ENCODE results near the gene LRRC37A3.
"Not testable (repeated sequence)": the region's sequence is repeated elsewhere in the genome, so short reads cannot be mapped to it uniquely, and the experiment has no call there.

LRRC37A3 gene

GRCh38 chr17:64926430-64926829 lies 7.2 kb upstream of the LRRC37A3 start:
- DNase-seq (ENCODE audit: low read depth in 2 of 2): not testable (repeated sequence)

DNA sequence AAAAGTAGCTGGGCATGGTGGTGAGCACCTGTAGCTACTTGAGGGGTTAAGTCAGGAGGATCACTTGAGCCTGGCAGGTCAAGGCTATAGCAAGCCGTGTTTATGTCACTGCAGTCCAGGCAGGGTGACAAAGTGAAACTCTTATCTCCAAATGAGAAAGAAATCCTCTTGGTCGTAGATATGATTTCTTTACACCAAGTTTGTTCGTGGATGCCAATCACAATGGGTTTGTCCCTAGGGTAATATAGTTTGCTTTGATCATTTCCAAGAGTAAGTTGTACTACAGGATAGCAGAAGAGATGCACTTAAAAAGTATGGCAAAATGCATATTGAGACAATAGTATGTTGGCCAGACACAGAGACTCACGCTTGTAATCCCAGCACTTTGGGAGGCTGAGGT lies 6.0 kb upstream of the LRRC37A3 start:
- DNase-seq (ENCODE audit: low read depth in 2 of 2): not testable (repeated sequence)

DNA sequence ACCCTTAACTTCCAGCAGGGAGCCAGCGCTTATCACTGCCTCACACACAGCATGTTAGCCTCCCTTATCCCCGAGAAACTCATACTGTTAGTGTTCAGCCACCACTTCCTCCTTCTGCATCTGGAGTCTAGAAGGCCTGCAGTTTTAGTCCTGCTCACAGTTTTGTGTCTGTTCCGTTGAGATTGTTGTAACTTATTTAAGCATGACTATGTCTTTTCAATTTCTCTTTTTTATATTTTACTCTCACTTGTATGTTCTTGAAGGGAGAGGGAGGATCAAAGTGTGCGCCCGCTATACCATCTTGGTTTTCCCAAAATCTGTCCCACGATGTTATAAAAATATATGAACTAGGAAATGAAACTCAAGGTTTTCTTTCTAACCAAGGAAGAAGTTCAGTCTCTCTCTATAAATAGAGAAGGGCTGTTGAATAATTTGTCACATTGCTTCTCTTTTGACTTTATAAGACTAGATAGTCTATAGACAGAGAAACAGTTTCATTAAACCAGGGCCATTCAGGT lies 3.8 kb upstream of the LRRC37A3 start:
- DNase-seq (ENCODE audit: low read depth in 2 of 2): not testable (repeated sequence)

- DNase-seq (ENCODE audit: low read depth in 2 of 2): no peak
Observed at GRCh38 chr17:64920419-64921172, 1.3 kb upstream of the LRRC37A3 start.

DNA sequence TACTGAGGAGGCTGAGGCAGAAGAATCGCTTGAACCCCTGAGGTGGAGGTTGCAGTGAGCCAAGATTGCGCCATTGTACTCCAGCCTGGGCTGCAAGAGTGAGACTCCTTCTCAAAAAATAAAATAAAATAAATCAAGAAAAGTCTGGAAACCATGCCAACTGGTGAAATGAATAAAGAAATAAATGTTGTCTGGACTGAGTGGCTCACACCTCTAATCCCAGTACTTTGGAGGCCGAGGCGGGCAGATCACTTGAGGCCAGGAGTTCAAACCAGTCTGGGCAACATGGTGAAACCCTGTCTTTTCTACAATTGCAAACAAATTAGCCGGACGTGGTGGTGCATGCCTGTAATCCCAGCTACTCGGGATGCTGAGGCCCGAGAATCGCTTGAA lies 744 bp upstream of the LRRC37A3 start:
- no peak for DNase-seq (ENCODE audit: low read depth in 2 of 2)

GRCh38 chr17:64918842-64919288 lies 413 bp downstream of the LRRC37A3 start:
- peak; percentile 14 to 25 for DNase-seq (ENCODE audit: low read depth in 2 of 2)

DNA sequence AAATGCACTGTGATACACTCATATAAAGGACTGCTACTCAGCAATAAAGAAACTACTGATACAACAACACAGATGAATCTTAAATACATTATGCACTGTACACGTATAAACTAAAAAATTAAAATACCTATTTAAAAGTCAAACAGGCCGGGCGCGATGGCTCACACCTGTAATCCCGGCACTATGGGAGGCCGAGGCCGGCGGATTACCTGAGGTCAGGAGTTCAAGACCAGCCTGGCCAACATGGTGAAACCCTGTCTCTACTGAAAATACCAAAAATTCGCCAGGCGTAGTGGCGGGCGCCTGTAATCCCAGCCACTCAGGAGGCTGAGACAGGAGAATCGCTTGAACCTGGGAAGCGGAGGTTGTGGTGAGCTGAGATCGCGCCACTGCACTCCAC lies 1.7 kb downstream of the LRRC37A3 start:
- DNase-seq (ENCODE audit: low read depth in 2 of 2): not testable (repeated sequence)

- DNase-seq (ENCODE audit: low read depth in 2 of 2): not testable (repeated sequence)
Observed at GRCh38 chr17:64915244-64915643, 4.0 kb downstream of the LRRC37A3 start.

- not testable (repeated sequence) for DNase-seq (ENCODE audit: low read depth in 2 of 2)
Observed at GRCh38 chr17:64910191-64910514, 9.1 kb downstream of the LRRC37A3 start.

DNA sequence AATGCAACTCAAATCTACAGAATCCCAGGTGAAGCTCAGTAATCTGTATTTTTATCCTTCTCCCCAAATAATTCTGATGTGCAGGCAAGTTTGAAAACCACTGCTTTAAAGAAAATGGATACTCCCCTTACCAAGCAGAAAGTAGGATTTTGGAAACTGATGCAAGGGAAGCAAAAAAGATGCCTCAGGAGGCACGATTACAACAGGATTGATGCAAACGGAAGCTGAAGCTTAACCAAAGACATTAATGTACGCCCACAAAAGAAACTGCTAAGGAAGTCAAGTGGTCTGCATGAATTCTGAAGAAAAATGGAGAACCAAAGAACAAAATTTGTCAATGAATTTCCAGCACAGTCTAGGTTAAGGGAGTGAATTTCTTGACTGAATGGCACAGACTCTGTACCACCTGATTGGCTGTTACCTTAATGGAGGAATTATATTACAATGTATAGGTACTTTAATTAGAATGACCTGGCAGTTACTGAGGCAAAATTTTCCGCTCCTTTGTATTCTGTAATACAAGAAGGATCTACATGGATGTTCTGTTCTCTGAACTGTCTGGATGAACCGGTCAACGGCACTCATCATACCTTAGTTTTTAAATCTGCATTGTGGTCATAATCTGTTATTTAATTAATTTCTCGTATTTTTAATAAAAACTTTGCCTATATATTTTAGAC lies 9.6 kb downstream of the LRRC37A3 start:
- DNase-seq (ENCODE audit: low read depth in 2 of 2): not testable (repeated sequence)

DNA sequence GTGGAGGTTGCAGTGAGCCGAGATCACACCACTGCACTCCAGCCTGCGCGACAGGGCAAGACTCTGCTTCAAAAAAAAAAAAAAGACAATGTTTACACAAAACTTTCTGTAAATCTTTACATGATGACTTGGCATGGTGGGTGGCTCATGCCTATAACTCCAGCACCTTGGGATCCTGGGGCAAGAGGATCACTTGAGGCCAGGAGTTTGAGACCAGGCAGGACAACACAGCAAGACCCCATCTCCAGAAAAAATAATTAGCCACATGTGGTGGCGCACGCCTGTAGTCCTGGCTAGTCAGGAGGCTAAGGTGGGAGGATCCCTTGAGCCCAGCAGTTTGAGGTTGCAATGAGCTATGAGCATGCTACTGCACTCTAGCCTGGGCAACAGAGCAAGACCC lies 15.2 kb downstream of the LRRC37A3 start:
- not testable (repeated sequence) for DNase-seq (ENCODE audit: low read depth in 2 of 2)

DNA sequence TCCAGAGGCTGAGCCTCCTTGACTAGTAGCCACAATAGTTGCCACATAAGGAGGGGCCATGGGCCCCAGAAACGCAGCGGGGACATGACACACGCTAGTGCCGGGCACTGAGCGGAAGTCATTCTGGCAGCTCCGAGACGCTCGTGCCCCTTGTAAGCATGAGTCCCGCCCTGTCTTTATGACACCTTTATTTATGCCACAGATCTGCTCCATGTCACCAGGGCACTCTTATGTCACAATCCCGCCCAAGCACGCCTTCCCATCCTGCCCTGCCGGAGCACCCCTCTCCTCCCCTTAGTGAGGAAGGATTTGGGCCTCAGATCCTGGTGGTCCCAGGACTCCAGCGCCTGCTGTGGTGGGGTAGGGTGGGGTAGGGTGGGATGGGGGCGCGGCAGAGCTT lies 22.1 kb downstream of the LRRC37A3 start:
- not testable (repeated sequence) for DNase-seq (ENCODE audit: low read depth in 2 of 2)

DNA sequence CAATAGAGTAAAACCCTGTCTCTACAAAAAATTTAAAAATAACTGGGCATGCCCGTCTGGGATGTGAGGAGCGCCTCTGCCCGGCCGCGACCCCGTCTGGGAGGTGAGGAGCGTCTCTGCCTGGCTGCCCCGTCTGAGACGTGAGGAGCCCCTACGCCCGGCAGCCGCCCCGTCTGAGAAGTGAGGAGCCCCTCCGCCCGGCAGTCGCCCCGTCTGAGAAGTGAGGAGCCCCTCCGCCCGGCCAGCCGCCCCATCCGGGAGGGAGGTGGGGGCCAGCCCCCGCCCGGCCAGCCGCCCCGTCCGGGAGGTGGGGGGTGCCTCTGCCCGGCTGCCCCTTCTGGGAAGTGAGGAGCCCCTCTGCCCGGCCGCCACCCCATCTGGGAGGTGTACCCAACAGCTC lies 45.1 kb downstream of the LRRC37A3 start:
- not testable (repeated sequence) for DNase-seq (ENCODE audit: low read depth in 2 of 2)

DNA sequence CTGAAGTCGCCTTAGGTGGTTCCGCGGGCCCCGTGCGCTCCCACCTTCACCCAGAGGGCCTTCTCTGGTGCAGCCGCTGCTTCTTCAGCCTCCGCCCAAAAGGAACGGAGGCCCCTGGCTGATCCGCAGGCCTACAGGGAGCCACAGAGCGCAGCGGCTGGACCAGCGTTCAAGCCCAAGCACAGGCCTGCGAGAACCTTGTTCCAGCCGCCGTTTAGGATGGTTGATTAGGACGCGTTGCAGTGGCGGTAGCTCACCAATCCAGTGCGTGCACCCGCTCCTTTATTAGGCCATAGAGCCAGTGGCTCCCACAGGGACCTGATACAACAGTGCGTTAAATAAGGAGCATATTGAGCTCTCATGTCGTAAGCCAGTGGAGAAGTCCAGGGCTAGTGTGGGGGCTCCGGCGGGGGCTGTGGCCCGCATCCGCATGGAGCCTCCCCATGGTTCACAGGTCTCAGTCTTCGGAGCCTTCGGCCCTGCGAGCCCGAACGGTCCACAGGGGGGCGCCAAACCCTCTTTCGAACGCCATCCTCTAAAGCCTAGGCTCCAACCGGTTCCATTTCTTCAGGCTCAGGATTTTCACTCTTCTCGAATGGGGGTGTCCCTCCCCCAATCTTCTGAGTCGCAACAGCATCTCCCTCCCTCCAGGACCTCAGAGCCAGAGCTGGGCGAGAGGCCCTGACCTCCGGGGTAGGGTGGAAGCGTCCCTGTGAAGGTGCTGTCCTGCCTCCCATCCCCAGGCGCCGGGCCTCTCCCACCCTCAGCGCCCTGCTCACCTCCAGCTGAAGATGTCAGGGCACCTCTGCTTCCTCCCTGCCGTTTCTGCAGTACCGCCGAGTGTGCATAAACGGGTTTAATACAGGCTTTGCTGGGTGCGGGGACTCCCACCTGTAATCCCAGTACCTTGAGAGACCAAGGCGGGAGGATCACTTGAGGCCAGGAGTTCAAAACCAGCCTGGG lies 71.5 kb downstream of the LRRC37A3 start:
- peak; percentile 53 to 72 for DNase-seq (ENCODE audit: low read depth in 2 of 2)

GRCh38 chr17:64846892-64847291 lies 72.4 kb downstream of the LRRC37A3 start:
- DNase-seq (ENCODE audit: low read depth in 2 of 2): not testable (repeated sequence)

GRCh38 chr17:64843918-64844317 lies 75.4 kb downstream of the LRRC37A3 start:
- not testable (repeated sequence) for DNase-seq (ENCODE audit: low read depth in 2 of 2)

- not testable (repeated sequence) for DNase-seq (ENCODE audit: low read depth in 2 of 2)
Observed at GRCh38 chr17:64842900-64843299, 76.4 kb downstream of the LRRC37A3 start.

GRCh38 chr17:64840960-64841359 lies 78.3 kb downstream of the LRRC37A3 start:
- DNase-seq (ENCODE audit: low read depth in 2 of 2): not testable (repeated sequence)

DNA sequence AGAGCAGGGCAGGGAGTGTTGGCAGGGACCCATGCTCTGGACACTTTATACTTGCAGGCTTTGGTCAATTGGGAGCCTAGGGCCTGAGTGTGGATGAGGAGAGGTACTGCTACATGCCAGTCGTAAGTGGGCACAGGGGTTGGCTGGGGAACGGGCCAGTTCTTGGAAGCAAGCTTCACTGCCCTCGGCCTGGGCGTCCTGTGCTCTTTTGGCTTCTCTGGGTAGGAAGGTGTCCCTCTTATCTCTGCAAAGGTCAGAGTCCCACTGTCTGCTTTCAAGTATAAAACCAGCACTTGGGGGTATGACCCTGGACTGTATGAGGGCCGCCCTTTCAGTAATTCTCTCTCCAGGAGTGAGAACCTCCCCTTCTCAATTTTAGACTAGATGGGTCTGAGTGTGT lies 80.8 kb downstream of the LRRC37A3 start:
- not testable (repeated sequence) for DNase-seq (ENCODE audit: low read depth in 2 of 2)

DNA sequence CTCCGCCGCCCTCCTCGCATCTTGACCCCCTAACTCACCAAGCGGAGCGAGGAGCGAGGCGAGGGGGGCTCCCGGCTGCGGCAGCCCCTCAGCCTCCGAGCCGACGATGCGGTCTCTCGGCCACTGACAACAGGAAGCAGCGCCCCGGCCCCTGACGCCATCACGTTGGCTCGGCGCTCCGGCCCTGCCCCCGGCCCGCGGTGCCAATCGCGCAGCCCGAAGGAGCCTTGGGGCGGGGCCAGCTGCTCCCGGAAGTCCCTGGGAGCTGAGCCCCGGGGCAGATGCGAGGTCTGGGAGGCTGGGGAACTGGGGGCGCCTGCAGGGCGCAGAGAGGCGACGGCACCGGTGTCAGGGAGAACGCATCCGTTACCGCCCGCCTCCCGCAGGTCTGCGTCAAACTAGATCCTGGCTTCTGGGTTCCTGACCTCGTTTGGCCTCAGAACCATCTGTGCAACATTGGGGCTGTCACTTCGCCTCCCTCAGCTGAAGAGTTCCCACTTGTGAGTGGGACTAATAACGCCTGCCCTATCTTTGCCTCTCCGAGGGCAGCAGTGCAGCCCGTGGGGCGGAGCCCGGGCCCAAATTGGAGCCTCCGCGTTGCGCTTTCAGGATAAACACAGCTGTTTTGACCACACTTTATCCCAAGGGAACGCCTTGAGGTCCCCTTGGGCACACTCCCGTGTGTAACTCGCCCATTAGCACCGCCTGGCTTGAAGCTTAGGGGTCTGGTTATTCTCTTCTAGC lies 82.1 kb downstream of the LRRC37A3 start:
- peak; percentile 66 to 71 for DNase-seq (ENCODE audit: low read depth in 2 of 2)

- DNase-seq (ENCODE audit: low read depth in 2 of 2): not testable (repeated sequence)
Observed at GRCh38 chr17:64836623-64837017, 82.7 kb downstream of the LRRC37A3 start.
